Posterior vena cava (tissue), 2 donors: ENCODE data around the gene KCNJ12. TPM values are rescaled to one million over a fixed set of nuclear protein-coding genes. Genes with fewer than 3 reads are reported as not detected.
"Not testable (repeated sequence)": the region's sequence is repeated elsewhere in the genome, so short reads cannot be mapped to it uniquely, and the experiment has no call there.

Experiments used
- DNase-seq: peaks from one replicate; pipeline ENCODE4 v3.0.0-alpha.2; 2020; ENCODE audit warnings: low spot score
- intact Hi-C, 2 donors: fragments of 100-400 bp; cut with DNase I; formaldehyde crosslinking; loops; one replicate each; pipeline versions ENCODE4 v1.14.1 to v1.14.2; 2022 to 2023
- total RNA-seq, 2 donors: library from RNA; stranded (reverse); fragmentation: NEBNext Ultra II Directional; extraction: Animal tissue kit (Norgen Biotek cat#: 25700); gene quantifications; one replicate each; pipeline ENCODE4 v1.2.1, GENCODE V29; 2021
- donor health status: DM: yes; HTN: yes; CAD: no.
- donor health status: DM: yes; HTN: yes; CAD: no.

Gene KCNJ12
- total RNA-seq, 2 donors from 2014 or later: 6.8 to 6.9 TPM

GRCh38 chr17:21348081-21348925, 27.9 kb upstream of the KCNJ12 start:
- DNase-seq: peak; percentile 50
- intact Hi-C loops: not testable (repeated sequence)

GRCh38 chr17:21348926-21349261, 27.3 kb upstream of the KCNJ12 start:
- intact Hi-C loops, DNase-seq: not testable (repeated sequence)

- DNase-seq: peak; percentile 29
- intact Hi-C loops: not testable (repeated sequence)
These were observed 26.7 kb upstream of the KCNJ12 start for GRCh38 chr17:21349358-21350050.

GRCh38 chr17:21350495-21350894, 25.7 kb upstream of the KCNJ12 start:
- peak; percentile 58 for DNase-seq
- intact Hi-C loops: not testable (repeated sequence)

- intact Hi-C loops: no loop called here
- DNase-seq: peak; percentile 56
These were observed 24.6 kb upstream of the KCNJ12 start for GRCh38 chr17:21351366-21352065.

GRCh38 chr17:21352221-21352980, 23.8 kb upstream of the KCNJ12 start:
- DNase-seq: peak; percentile 70
- intact Hi-C loops: no loop called here

GRCh38 chr17:21352981-21353265, 23.2 kb upstream of the KCNJ12 start:
- intact Hi-C loops: no loop called here
- peak; percentile 75 for DNase-seq

GRCh38 chr17:21353326-21354010, 22.7 kb upstream of the KCNJ12 start:
- intact Hi-C loops: no loop called here
- DNase-seq: peak; percentile 76

GRCh38 chr17:21354796-21355385, 21.3 kb upstream of the KCNJ12 start:
- intact Hi-C loops: no loop called here
- no peak for DNase-seq

GRCh38 chr17:21355586-21355985, 20.6 kb upstream of the KCNJ12 start:
- intact Hi-C loops: no loop called here
- DNase-seq: no peak

- intact Hi-C loops: no loop called here
- DNase-seq: no peak
These were observed 19.5 kb upstream of the KCNJ12 start for GRCh38 chr17:21356537-21357127.

GRCh38 chr17:21357281-21357680, 18.9 kb upstream of the KCNJ12 start:
- DNase-seq: no peak
- intact Hi-C loops: no loop called here

- DNase-seq: no peak
- intact Hi-C loops: no loop called here
These were observed 18.2 kb upstream of the KCNJ12 start for GRCh38 chr17:21357696-21358656.

GRCh38 chr17:21358682-21359482, 17.3 kb upstream of the KCNJ12 start:
- intact Hi-C loops: no loop called here
- no peak for DNase-seq

- no peak for DNase-seq
- intact Hi-C loops: no loop called here
These were observed 16.7 kb upstream of the KCNJ12 start for GRCh38 chr17:21359483-21359840.

GRCh38 chr17:21360048-21360447, 16.1 kb upstream of the KCNJ12 start:
- intact Hi-C loops: no loop called here
- no peak for DNase-seq
